ENCODE measurements around the gene FOLR1. TPM values are rescaled to one million over a fixed set of nuclear protein-coding genes. Genes with fewer than 3 reads are reported as not detected.

The FOLR1 gene
- polyA plus RNA-seq, 12 donors: 1.2 to 9.3 (median 3.7) TPM; not detected in 2

DNA sequence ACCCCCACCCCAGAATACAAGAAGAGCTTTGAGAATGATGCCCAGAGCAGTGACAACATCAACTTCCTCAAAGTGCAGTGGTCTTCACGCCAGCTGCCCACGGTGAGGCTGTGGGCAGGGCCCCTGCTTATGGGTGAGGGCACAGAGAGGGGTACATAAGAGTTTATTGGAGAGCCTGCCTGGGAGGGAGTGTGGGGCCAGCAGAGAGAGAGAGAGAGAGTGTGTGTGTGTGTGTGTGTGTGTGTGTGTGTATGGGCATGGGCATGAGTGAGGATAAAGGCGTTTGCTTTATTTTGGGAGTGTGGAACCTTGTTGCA, 42.5 kb downstream of the FOLR1 start:
- DNase-seq: no peak

GRCh38 chr11:72234920-72235319, 43.0 kb downstream of the FOLR1 start:
- no peak for DNase-seq

DNA sequence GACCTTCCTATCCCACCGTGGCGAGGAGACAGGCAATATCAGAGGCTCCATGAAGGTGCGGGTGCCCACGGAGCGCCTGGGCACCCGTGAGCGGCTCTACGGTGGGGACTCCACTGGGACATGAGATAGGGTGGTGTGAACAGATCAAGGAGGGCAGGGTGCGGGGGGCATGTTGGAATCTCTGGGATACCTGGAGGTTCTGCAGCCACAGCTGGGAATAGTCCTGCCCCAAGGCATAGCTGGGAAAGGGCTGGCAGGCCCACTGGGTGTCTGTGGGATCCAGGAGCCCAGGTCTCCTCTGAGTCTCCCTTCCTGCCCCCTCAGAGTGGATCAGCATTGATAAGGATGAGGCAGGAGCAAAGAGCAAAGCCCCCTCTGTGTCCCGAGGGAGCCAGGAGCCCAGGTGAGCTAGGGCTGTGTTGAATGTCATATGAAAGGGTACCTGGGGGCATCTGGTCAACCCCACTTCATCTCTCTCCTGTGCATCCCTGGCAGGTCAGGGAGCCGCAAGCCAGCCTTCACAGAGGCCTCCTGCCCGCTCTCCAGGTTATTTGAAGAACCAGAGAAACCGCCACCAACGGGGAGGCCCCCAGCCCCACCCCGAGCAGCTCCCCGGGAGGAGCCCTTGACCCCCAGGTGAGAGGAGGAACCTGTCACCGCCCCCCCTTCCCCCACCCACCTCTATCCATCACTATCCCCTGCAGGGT, 43.6 kb downstream of the FOLR1 start:
- DNase-seq: no peak

DNA sequence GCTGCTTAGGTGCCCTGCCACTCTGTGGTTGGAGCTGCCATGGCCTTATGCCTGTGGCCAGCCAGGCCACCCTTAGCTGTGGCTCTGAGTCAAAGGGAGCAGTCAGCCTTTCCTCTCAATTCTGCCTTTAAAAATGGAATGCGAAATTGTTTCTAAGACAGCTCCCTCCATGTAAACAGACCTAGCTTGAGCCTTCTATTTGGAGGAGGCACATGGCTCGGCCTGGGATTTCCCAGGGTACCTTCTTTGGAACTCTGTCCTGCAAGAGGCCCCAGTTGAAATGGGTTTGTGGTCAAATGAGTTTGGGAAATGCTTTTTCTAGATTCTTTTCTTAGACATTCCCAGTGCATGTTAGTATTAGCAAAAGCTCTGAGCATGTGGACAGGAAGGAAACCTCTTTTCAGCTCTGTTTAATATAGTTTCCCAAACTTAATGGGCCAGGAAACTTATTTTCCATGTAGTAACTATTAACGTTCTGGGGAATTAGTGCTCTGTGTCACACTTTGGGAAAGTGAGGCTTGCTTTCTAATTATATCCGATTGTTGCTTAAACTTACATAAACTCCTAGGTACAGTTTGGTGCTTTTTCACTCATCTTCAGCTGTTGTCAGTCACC, 44.2 kb downstream of the FOLR1 start:
- DNase-seq: no peak

GRCh38 chr11:72236774-72237111, 44.8 kb downstream of the FOLR1 start:
- no peak for DNase-seq

- DNase-seq: no peak
These were observed 45.4 kb downstream of the FOLR1 start for GRCh38 chr11:72237112-72237931.

DNA sequence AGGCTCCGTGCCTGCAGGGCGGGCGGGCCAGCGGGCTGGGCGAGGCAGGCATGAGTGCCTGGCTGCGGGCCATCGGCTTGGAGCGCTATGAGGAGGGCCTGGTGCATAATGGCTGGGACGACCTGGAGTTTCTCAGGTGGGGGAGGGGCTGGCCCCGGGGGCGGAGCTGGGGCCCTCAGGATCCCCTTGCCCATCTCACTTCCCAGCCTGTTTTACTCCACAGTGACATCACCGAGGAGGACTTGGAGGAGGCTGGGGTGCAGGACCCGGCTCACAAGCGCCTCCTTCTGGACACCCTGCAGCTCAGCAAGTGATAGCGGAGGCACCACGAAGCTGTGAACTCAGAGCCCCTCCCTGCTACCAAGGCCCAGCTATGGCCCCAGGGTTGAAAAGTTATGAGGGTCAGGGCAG, 46.1 kb downstream of the FOLR1 start:
- DNase-seq: no peak

DNA sequence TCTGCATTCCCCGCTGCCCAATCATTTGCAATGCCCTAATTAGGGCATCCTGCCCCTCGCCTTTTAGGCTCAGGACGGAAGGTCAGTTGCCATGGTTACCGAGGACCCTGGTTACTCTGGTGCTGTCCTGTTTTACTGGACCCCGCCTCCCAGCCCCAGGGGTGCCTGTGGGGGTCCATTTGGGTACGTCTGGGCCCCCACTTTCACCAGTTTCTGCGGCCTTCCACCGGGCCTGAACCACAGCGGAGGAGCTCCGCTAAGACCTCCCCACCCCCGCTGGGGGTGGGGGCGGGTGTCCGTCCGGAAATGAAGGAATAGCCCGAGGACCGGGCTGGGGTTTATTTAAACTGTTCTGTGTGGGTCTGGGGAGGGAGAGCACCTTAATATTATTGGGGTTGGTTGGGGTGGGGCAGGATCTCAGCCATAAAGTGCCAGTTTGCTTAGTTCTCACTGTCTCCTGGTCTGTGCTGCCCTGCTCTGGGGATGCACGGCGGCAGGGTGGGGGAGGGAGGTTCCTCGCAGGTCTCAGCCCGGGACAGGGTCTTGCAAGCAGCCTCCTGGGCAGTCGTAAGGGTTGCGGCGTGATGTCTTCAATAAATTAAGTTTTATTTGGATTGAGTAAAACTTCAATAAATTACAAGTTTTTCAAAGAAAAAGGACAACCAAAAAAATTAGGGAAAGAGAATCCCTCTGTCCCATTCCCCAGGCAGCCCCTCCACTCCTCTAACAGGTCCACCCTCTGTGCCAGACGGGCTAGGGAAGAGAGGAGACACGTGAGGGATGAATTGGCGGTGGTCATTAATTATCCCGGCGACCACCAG, 46.8 kb downstream of the FOLR1 start:
- DNase-seq: no peak

GRCh38 chr11:72239313-72239848, 47.4 kb downstream of the FOLR1 start:
- no peak for DNase-seq

- DNase-seq: no peak
These were observed 48.0 kb downstream of the FOLR1 start for GRCh38 chr11:72239849-72240460.

DNA sequence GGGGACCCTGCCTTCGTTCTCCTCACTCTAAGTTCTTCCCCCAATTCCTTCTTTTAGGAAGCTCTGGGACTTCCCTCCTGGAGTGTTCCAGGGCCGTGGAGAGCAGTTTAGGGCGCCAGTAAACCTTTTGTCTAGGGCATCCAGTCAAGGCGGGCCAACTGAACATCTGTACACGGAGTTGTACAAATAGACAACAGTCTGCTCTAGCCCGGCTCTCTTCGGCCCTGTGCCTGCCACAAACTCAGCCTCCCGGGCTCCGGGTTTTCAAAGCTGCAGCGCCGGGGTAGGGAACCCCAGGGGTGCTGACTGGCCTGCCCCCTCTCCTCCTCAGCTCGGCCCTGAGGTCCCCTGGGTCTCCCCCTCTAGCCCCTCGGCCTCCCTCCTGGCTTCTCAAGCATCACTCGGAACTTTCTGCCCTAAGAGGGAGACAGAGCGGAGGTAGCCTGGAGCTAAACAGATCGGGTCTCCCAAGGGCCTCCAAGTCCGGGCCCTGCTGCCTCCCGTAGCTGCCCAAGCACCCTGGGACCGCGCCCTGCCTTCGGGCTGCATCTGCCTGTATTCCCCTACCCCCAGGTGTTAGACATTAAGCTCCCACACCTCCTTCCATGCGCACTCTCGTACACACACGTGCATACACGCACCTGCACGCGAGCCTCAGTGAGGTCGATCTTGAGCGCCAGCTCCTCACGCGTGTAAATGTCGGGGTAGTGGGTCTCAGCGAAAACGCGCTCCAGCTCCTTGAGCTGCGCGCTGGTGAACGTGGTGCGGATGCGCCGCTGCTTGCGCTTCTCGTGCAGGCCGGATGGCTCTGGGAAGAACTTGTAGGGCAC, 48.7 kb downstream of the FOLR1 start:
- no peak for DNase-seq

DNA sequence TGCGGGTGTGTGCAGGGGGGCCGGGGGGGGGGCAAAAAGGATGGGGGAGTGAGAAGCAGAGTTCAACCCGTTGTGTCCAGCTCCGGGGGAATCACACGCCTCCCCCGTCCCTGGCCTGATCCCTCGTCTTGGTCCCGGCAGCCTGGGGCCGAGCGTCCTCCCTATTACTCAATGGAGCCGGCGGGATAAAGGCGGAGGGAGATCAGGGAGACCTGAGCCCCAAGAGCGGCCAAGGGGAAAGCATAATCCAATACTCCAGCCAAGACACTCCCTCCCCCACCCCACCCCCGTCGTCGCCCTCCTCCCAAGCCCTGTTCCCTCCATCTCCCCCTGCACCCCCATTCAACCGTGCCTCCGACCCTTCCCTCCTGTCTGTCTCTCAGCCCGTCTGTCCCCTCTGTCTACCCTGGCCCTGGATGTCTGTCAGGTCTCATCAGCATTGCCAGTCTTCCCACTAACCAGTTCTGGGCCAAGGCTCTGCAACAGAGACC, 49.4 kb downstream of the FOLR1 start:
- DNase-seq: no peak

DNA sequence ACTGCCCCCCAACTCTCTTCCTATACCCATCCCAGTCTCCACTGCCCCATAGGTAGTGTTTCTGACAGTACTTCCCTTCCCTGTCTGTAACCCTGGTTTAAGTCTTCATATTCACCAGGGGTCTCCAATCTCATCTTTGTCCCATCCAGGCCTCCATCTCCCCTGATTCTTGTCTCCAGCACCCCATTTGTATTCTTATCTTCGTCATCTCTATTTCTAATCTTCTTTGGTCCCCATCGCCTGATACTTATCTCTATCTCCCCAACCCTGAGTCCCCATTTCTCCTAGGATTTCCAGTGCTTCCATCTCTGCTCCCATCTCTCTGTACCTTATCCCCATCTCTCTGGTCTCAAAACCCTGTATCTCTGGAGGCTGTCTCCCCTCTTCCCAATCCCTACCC, 50.2 kb downstream of the FOLR1 start:
- no peak for DNase-seq

DNA sequence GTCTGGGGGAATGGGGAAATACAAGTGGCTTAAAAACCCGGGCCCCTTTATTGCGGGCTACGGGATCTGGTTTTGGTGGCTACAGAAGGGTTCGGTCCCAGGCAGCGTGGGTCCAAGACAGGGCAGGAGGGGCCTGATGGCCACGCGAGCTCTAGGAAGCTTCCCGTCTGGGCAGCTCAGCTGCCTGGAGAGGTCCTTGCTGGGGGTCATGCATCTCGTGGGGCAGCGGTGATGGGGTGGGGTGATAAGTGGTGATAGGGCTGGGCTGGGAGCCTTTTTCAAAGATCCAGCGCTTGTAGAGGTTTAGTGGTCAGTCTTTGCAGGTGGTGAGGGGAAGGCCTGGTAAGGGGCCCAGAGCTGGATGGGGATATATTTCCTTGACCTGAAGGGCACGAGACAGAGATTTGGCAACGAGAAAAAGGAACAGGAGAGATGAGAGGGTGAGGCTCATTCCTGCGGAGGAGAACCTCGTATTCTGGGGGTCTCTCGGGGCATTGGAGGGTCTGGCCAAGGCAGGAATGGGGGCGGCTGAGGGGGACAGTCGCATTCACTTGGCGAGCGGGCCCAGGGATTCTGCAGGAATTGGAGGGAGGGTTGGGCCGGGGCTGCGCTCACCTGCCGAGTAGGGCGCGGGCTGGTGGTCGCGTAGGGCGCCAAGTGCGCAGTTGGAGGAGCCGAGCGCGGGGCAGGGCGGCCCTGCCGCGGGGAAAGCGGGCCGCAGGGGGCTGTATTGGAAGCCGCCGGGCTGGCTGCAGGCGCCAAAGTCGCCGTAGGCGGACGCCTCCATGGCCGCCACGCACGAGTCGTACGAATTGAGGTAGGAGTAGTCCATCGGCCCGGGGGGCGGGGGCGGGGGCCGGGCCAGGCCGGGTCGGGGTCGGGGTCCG, 51.5 kb downstream of the FOLR1 start:
- DNase-seq: no peak

DNA sequence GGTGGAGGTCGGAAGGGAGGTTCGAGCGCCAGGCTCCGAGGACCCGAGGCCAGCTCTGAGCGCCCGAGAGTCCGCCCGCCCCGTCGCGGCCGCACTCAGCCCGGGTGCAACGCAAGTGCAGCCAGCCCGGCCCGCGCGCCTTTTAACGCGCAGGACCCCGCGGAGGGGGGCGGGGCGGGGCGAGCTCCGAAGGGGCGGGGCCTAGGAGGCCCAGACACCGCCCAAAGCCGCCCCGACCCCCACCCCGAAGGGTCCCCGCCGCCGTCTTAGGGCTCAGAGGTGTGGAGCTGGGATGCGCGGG, 52.1 kb downstream of the FOLR1 start, which contains the start of gene PHOX2A:
TSS of gene PHOX2A (minus strand) at position 117 of the 301 bp plus-strand sequence. CDS start 172 bp downstream, outside the sequence.
- no peak for DNase-seq

DNA sequence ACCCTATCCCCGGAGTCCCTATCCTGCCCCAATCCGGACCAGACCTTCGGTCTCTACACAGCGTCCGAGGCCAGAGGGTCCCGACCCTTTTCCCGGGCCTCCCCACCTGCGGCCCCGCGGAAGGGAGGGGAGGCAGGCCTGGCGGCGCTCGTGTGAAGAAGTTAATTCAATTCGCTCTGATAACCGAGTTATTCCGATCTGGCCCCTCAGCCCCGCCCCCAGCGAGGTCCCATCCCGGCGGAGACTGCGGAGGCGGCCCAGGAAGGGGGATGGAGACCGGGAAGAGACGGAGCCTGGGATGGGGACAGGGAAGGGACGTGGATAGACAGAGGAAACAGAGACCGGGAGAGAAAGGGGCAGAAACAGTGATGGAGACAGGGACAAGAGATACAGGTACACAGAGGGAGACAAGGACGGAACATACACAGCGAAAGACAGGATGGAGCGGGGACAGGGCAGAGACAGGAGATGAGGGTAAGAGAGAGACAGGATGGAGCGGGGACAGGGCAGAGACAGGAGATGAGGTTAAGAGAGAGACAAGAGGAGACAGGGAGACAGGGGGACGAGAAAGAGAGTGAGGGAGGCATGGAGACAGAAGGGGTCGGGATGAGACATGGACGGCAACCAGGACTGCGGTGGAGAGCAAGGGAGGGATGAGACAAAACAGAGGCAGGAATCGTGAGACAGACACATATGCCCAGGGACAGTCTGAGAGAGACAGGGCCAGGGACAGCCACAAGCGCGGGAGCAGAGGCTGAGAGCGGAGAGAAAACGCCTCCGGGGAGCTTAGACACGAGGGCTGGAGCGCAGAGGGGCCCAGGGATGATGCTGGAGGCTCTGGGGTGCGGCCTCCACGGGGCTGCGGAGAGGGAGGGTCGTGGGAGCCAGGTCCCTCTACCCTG, 52.7 kb downstream of the FOLR1 start:
- no peak for DNase-seq

GRCh38 chr11:72245263-72245816, 53.4 kb downstream of the FOLR1 start:
- DNase-seq: no peak
